Suprapubic skin (tissue), 3 donors: ENCODE measurements around the gene LTC4S.

ENCODE experiments used
- EP300 ChIP-seq: sonication (generic); formaldehyde crosslinking; IDR thresholded peaks from one replicate; pipeline ENCODE4 v1.6.1; 2017; ENCODE audit warnings: antibody characterized with exemption
- POLR2A ChIP-seq, 2 donors: fragments of 450-650 bp; IDR thresholded peaks; one replicate each; pipeline ENCODE4 v1.6.1; 2017; ENCODE audit warnings: antibody characterized with exemption in 2 of 2, mild to moderate bottlenecking in 2 of 2, moderate library complexity in 2 of 2
- TF ChIP-seq, protein P1 (sequence below), 2 donors: fragments of 200-600 bp in 1 of 2; fragments of 450-650 bp in 1 of 2; sonication (generic) in 1 of 2; IDR thresholded peaks; one replicate each; pipeline ENCODE4 v1.5.1; 2016 to 2019; ENCODE audit warnings: antibody characterized with exemption in 2 of 2, mild to moderate bottlenecking in 1 of 2, moderate library complexity in 1 of 2

DNA sequence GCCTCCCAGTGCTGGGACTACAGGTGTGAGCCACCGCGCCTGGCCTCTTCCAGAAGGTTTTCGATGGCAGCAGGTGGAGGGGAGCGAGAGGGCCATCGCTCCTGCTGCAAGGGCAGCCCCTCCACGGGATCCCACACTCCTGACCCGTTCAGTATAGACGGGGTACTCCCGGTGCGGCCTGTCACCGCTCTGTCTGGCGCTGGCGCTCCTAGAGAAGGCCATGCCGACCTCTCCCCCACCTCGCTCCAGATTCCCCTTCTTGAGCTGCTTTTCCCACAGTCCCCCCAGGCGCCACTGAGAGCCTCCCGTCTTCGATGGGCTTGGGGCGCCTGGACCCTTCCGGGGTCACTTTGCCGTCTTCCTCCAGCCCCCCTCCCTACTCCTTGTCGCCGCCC, 22.6 kb downstream of the LTC4S start:
- TF ChIP-seq, protein P1, sequence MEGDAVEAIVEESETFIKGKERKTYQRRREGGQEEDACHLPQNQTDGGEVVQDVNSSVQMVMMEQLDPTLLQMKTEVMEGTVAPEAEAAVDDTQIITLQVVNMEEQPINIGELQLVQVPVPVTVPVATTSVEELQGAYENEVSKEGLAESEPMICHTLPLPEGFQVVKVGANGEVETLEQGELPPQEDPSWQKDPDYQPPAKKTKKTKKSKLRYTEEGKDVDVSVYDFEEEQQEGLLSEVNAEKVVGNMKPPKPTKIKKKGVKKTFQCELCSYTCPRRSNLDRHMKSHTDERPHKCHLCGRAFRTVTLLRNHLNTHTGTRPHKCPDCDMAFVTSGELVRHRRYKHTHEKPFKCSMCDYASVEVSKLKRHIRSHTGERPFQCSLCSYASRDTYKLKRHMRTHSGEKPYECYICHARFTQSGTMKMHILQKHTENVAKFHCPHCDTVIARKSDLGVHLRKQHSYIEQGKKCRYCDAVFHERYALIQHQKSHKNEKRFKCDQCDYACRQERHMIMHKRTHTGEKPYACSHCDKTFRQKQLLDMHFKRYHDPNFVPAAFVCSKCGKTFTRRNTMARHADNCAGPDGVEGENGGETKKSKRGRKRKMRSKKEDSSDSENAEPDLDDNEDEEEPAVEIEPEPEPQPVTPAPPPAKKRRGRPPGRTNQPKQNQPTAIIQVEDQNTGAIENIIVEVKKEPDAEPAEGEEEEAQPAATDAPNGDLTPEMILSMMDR (IDR thresholded peaks at IDR 0.05): no peak
- TF ChIP-seq EP300: no peak
- no peak for TF ChIP-seq POLR2A (IDR thresholded peaks at IDR 0.05)
